Fibroblast of lung (primary cell): Measurements from ENCODE around the gene ANO6.

ENCODE experiments used
- EZH2 ChIP-seq: IDR thresholded peaks from 2 replicates; pipeline ENCODE4 v1.5.1; 2012; ENCODE audit warnings: low read length, control low read depth, mild to moderate bottlenecking; ENCODE audit errors: missing control alignments
- TF ChIP-seq, protein P1 (sequence below), 2 donors: IDR thresholded peaks in 1 of 2; conservative IDR thresholded peaks in 1 of 2; 1 replicate in 1 of 2; 2 replicates in 1 of 2; pipeline ENCODE4 v1.5.1; 2011 to 2012; ENCODE audit warnings: low read length in 2 of 2, control low read depth in 1 of 2, inconsistent platforms in 1 of 2, low read depth in 1 of 2, mild to moderate bottlenecking in 1 of 2

- TF ChIP-seq, protein P1, sequence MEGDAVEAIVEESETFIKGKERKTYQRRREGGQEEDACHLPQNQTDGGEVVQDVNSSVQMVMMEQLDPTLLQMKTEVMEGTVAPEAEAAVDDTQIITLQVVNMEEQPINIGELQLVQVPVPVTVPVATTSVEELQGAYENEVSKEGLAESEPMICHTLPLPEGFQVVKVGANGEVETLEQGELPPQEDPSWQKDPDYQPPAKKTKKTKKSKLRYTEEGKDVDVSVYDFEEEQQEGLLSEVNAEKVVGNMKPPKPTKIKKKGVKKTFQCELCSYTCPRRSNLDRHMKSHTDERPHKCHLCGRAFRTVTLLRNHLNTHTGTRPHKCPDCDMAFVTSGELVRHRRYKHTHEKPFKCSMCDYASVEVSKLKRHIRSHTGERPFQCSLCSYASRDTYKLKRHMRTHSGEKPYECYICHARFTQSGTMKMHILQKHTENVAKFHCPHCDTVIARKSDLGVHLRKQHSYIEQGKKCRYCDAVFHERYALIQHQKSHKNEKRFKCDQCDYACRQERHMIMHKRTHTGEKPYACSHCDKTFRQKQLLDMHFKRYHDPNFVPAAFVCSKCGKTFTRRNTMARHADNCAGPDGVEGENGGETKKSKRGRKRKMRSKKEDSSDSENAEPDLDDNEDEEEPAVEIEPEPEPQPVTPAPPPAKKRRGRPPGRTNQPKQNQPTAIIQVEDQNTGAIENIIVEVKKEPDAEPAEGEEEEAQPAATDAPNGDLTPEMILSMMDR (conservative IDR thresholded peaks at IDR 0.05 in 1 of 2, IDR thresholded peaks at IDR 0.05 in 1 of 2; ENCODE audit: low read depth in 1 of 2, low read length in 2 of 2) = no peak
- no peak for TF ChIP-seq EZH2
These were observed 98.9 kb downstream of the ANO6 start for GRCh38 chr12:45314770-45315169.
